Endodermal cell (in vitro differentiated cells): Measurements from ENCODE around the gene PIBF1. TPM values are rescaled to one million over a fixed set of nuclear protein-coding genes. Genes with fewer than 3 reads are reported as not detected.

Experiments
- DNase-seq: peaks from one replicate; pipeline ENCODE4 v3.0.0-alpha.2; 2017
- H3K27ac ChIP-seq: 2 replicates; pipeline ENCODE4 v1.5.1; 2013; ENCODE audit warnings: mild to moderate bottlenecking, low read depth, low read length, moderate library complexity
- H3K27me3 ChIP-seq: 2 replicates; pipeline ENCODE4 v1.6.1; 2013; ENCODE audit warnings: mild to moderate bottlenecking, low read length, moderate library complexity; ENCODE audit not compliant: insufficient read depth, control insufficient read depth, poor library complexity, severe bottlenecking
- H3K36me3 ChIP-seq: 2 replicates; pipeline ENCODE4 v1.7.0; 2013; ENCODE audit warnings: mild to moderate bottlenecking, low read length, moderate library complexity; ENCODE audit not compliant: control insufficient read depth, insufficient read depth
- H3K4me1 ChIP-seq: one replicate; pipeline ENCODE4 v1.7.0; 2013; ENCODE audit warnings: low read length; ENCODE audit not compliant: control insufficient read depth, insufficient read depth
- H3K4me3 ChIP-seq: 2 replicates; pipeline ENCODE4 v1.5.1; 2013; ENCODE audit warnings: mild to moderate bottlenecking, low read length, moderate library complexity
- H3K9ac ChIP-seq: 2 replicates; pipeline ENCODE4 v1.6.1; 2013; ENCODE audit warnings: mild to moderate bottlenecking, low read length, moderate library complexity; ENCODE audit not compliant: poor library complexity, severe bottlenecking; ENCODE audit errors: extremely low read depth
- H3K9me3 ChIP-seq: 2 replicates; pipeline ENCODE4 v1.6.1; 2013; ENCODE audit warnings: mild to moderate bottlenecking, low read length, moderate library complexity; ENCODE audit not compliant: control insufficient read depth
- H3K27ac Mint-ChIP-seq: 2 replicates; pipeline ENCODE4 v1.8.0; 2020; ENCODE audit warnings: mixed read lengths
- H3K27me3 Mint-ChIP-seq: 2 replicates; pipeline ENCODE4 v1.8.0; 2021; ENCODE audit warnings: mild to moderate bottlenecking, mixed read lengths; ENCODE audit not compliant: insufficient read depth
- H3K36me3 Mint-ChIP-seq: 2 replicates; pipeline ENCODE4 v1.8.0; 2020; ENCODE audit warnings: low read depth, mixed read lengths
- H3K4me1 Mint-ChIP-seq: 2 replicates; pipeline ENCODE4 v1.8.0; 2020; ENCODE audit warnings: mixed read lengths
- H3K4me3 Mint-ChIP-seq: 2 replicates; pipeline ENCODE4 v1.8.0; 2020; ENCODE audit warnings: mild to moderate bottlenecking, moderate library complexity, mixed read lengths
- H3K9me3 Mint-ChIP-seq: 2 replicates; pipeline ENCODE4 v1.8.0; 2020; ENCODE audit warnings: mild to moderate bottlenecking, mixed read lengths
- WGBS, 2 experiments: methylation state at CpG; one replicate each; pipeline versions ENCODE4 v1.1.5 to v1.1.7; 2013; ENCODE audit warnings: missing lambda C conversion rate in 2 of 2, mixed read lengths in 1 of 2; ENCODE audit not compliant: insufficient coverage in 1 of 2, insufficient read length in 1 of 2; 5-methylcytosine and 5-hydroxymethylcytosine counted together
- total RNA-seq, 2 donors: library from RNA; stranded (reverse); fragmentation: NEBNext Ultra II Directional in 1 of 2; extraction: Animal tissue kit (Norgen Biotek cat#: 25700) in 1 of 2; gene quantifications; 2 replicates in 1 of 2; 3 replicates in 1 of 2; pipeline ENCODE4 v1.2.1, GENCODE V29; 2021
- TF ChIP-seq, protein P1 (sequence below): fragments of 200-600 bp; sonication (generic); conservative IDR thresholded peaks from 2 replicates; pipeline ENCODE4 v1.5.0; 2021; ENCODE audit warnings: antibody characterized with exemption, mild to moderate bottlenecking

PIBF1 gene
- total RNA-seq, 2 donors from 2014 or later, result 25.6 to 35.2 TPM

DNA sequence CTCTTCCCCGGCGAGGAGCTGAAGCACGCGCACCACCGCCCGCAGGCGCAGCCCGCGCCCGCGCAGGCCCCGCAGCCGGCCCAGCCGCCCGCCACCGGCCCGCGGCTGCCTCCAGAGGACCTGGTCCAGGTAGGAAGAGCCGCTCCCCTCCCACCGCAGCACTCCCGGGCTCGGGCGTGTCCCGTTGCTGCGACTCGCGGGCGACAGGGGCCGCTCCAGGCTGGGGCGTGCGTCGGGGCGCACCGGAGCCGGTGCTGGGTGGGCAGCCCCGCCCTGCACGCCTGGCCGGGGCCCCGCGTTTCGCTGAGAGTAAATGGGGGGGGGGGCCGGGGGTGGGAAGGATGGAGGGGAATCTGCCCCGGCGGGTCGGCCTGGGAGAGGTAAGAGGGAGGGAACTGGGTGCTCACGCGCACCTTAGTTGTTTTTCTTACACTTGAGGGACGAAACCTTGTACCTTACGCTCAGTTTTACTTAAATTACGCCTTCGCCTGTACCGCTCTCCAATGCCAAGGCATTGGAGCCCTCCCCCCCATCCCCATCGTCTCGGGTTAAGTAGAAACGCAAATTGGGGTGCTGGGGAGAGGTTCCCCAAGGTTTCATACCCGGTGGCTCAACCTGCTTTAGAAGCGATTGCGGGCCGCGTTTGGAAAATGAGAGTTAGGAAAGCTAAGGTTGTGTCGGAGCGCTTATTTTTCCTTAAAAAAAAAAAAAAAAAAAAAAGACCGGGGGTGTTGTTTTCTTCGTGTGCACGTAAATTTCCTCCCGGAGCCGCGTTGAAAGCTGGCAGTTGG, 277.7 kb downstream of the PIBF1 start:
- peak overlapping the region; percentile 74 for H3K27ac Mint-ChIP-seq
- peak overlapping the region; percentile 93 for H3K4me3 Mint-ChIP-seq
- Histone ChIP-seq H3K36me3 (peaks cover 33% of the 10 kb centered on the region), H3K27ac (no peak overlapping the region), H3K9ac (peak overlapping the region; percentile 81), H3K27me3 (peaks cover 13% of the 10 kb centered on the region), H3K9me3 (no peaks in the 10 kb centered on the region), H3K4me1 (peaks cover 7% of the 10 kb centered on the region), H3K4me3 (peak overlapping the region; percentile 98)
- DNase-seq, result peak; percentile 91
- WGBS, 2 experiments, result 0% methylated on average over 5 to 64 of the region's 68 CpGs
- peaks cover 48% of the 10 kb centered on the region for H3K4me1 Mint-ChIP-seq
- peaks cover 26% of the 10 kb centered on the region for H3K36me3 Mint-ChIP-seq
- TF ChIP-seq, protein P1, sequence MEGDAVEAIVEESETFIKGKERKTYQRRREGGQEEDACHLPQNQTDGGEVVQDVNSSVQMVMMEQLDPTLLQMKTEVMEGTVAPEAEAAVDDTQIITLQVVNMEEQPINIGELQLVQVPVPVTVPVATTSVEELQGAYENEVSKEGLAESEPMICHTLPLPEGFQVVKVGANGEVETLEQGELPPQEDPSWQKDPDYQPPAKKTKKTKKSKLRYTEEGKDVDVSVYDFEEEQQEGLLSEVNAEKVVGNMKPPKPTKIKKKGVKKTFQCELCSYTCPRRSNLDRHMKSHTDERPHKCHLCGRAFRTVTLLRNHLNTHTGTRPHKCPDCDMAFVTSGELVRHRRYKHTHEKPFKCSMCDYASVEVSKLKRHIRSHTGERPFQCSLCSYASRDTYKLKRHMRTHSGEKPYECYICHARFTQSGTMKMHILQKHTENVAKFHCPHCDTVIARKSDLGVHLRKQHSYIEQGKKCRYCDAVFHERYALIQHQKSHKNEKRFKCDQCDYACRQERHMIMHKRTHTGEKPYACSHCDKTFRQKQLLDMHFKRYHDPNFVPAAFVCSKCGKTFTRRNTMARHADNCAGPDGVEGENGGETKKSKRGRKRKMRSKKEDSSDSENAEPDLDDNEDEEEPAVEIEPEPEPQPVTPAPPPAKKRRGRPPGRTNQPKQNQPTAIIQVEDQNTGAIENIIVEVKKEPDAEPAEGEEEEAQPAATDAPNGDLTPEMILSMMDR, result peak; percentile 61
- H3K9me3 Mint-ChIP-seq, result no peaks in the 10 kb centered on the region
- peaks cover 33% of the 10 kb centered on the region for H3K27me3 Mint-ChIP-seq

DNA sequence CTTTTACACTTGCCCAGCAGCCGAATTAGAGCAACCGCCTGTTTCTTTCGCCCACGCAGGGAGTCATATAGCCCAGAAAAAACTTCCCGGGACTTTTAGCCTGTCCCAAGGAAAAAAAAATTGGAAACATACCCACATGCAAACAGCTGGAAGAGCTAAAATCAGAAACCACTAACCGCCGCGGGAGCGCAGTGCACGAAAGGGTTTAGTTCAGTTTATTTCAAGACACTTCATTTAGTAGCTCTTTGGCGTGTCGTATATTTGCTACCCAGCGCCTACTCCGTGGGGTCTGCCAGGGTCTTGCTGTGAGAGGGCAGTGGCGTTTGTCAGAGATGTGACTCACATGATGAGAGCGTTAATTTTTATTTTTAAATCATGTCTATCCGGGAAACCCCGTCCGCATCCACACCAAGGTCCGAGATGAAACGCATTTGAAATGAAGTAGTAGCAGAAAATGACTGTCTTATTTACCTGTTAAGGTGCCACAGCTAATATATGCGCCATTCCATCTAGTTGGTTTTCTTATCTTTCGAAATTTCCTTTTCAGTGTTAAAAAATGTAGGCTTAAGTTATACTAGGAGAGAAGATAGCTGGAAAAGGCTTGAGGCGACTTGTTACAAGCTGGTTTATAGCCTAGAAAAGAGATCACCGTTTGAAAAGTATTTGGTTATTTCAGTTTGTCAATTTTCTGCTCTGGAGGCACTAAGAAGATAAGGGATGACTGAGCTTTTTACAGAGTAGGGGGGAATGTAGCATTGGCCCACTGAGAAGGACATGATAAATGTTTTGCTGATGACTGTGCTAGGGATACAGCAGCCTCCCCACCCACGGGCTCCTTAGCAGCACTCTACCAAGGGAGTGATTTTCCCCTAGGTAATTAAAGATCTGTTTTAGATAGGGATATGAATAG, 278.6 kb downstream of the PIBF1 start:
- peaks cover 33% of the 10 kb centered on the region for H3K36me3 Mint-ChIP-seq
- peak overlapping the region; percentile 98 for H3K4me3 ChIP-seq
- no peaks in the 10 kb centered on the region for H3K9me3 ChIP-seq
- TF ChIP-seq, protein P1, result no peak
- peaks cover 33% of the 10 kb centered on the region for H3K27me3 Mint-ChIP-seq
- DNase-seq, result no peak
- H3K4me1 ChIP-seq, result peaks cover 9% of the 10 kb centered on the region
- no peak overlapping the region for H3K27ac ChIP-seq
- H3K4me1 Mint-ChIP-seq, result peaks cover 49% of the 10 kb centered on the region
- H3K27ac Mint-ChIP-seq, result peak overlapping the region; percentile 74
- H3K4me3 Mint-ChIP-seq, result peak overlapping the region; percentile 93
- peaks cover 13% of the 10 kb centered on the region for H3K27me3 ChIP-seq
- H3K9me3 Mint-ChIP-seq, result no peaks in the 10 kb centered on the region
- peak overlapping the region; percentile 81 for H3K9ac ChIP-seq
- peaks cover 41% of the 10 kb centered on the region for H3K36me3 ChIP-seq
- 10 to 16% methylated on average over 19 to 26 of the region's 26 CpGs for WGBS, 2 experiments

DNA sequence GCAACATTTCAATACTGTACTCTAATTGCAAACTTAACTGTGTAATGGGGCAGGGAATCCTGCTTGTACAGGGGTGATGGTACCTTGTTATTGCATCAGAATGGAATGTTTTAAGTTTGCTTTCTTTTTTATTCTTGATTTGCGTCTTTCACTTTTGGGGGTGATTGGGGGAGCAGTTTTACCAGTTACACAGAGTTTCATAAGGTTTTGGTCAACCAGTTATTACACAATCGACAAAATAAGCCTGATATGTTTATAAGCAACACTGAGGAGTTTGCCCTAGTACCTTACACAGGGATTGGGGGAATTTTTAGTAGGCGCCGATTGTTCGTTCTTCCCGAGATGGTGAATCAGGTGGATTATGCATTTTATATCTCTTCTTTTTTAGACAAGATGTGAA, 279.5 kb downstream of the PIBF1 start:
- peaks cover 13% of the 10 kb centered on the region for H3K27me3 ChIP-seq
- H3K36me3 Mint-ChIP-seq, result peaks cover 40% of the 10 kb centered on the region
- H3K9me3 ChIP-seq, result no peaks in the 10 kb centered on the region
- H3K4me3 ChIP-seq, result peak overlapping the region; percentile 98
- peak overlapping the region; percentile 81 for H3K9ac ChIP-seq
- peaks cover 50% of the 10 kb centered on the region for H3K36me3 ChIP-seq
- TF ChIP-seq, protein P1, result no peak
- 93 to 100% methylated on average over 4 to 6 of the region's 6 CpGs for WGBS, 2 experiments
- peaks cover 47% of the 10 kb centered on the region for H3K4me1 Mint-ChIP-seq
- peak overlapping the region; percentile 93 for H3K4me3 Mint-ChIP-seq
- no peak overlapping the region for H3K27ac Mint-ChIP-seq
- DNase-seq, result no peak
- no peaks in the 10 kb centered on the region for H3K9me3 Mint-ChIP-seq
- H3K4me1 ChIP-seq, result peaks cover 5% of the 10 kb centered on the region
- H3K27ac ChIP-seq, result no peak overlapping the region
- H3K27me3 Mint-ChIP-seq, result peaks cover 33% of the 10 kb centered on the region
